Astrocyte of the cerebellum (primary cell): ENCODE data around the gene AANAT.
A peak's percentile ranks its signal among the peaks of the same experiment; 100 is the strongest.

ENCODE experiments used
- DNase-seq: peaks from one replicate; pipeline ENCODE4 v3.0.0-alpha.2; 2011; ENCODE audit warnings: low read depth
- H3K4me3 ChIP-seq: 2 replicates; pipeline ENCODE4 v1.5.1; 2011; ENCODE audit warnings: mild to moderate bottlenecking, low read depth, low read length, moderate library complexity
- CTCF ChIP-seq: IDR thresholded peaks from 2 replicates; pipeline ENCODE4 v1.5.1; 2012; ENCODE audit warnings: low read length, low read depth, moderate library complexity, mild to moderate bottlenecking; ENCODE audit errors: missing control alignments
- in situ Hi-C: cut with HindIII; loops from 2 replicates; pipeline ENCODE4 v1.10.0; 2017; ENCODE audit warnings: low sequenced_read_pairs

The AANAT gene

GRCh38 chr17:76492123-76492988 is 25.0 kb downstream of the AANAT start:
- no peak for DNase-seq
- in situ Hi-C loops, result no loop called here
- no peak for TF ChIP-seq CTCF
- no peak overlapping the region for H3K4me3 ChIP-seq

- DNase-seq, result peak; percentile 13
- no peak for TF ChIP-seq CTCF
- H3K4me3 ChIP-seq, result no peak overlapping the region
- in situ Hi-C loops, result no loop called here
These were observed 25.6 kb downstream of the AANAT start for GRCh38 chr17:76492989-76493501.

- DNase-seq, result no peak
- no peak overlapping the region for H3K4me3 ChIP-seq
- in situ Hi-C loops, result no loop called here
- TF ChIP-seq CTCF, result no peak
These were observed 26.2 kb downstream of the AANAT start for GRCh38 chr17:76493505-76494167.

- no peak for DNase-seq
- in situ Hi-C loops, result no loop called here
- TF ChIP-seq CTCF, result no peak
- H3K4me3 ChIP-seq, result no peak overlapping the region
These were observed 28.4 kb downstream of the AANAT start for GRCh38 chr17:76495663-76496400.

GRCh38 chr17:76496464-76496863 is 29.1 kb downstream of the AANAT start:
- no peak overlapping the region for H3K4me3 ChIP-seq
- no peak for DNase-seq
- no peak for TF ChIP-seq CTCF
- in situ Hi-C loops, result no loop called here

- no peak for DNase-seq
- no peak overlapping the region for H3K4me3 ChIP-seq
- no peak for TF ChIP-seq CTCF
- in situ Hi-C loops, result no loop called here
These were observed 30.2 kb downstream of the AANAT start for GRCh38 chr17:76497699-76497978.
